ENCODE data around the gene KIF25. TPM values are rescaled to one million over a fixed set of nuclear protein-coding genes. Genes with fewer than 3 reads are reported as not detected.

Gene KIF25
- polyA plus RNA-seq, 1 donor from 2014 or later: not detected

DNA sequence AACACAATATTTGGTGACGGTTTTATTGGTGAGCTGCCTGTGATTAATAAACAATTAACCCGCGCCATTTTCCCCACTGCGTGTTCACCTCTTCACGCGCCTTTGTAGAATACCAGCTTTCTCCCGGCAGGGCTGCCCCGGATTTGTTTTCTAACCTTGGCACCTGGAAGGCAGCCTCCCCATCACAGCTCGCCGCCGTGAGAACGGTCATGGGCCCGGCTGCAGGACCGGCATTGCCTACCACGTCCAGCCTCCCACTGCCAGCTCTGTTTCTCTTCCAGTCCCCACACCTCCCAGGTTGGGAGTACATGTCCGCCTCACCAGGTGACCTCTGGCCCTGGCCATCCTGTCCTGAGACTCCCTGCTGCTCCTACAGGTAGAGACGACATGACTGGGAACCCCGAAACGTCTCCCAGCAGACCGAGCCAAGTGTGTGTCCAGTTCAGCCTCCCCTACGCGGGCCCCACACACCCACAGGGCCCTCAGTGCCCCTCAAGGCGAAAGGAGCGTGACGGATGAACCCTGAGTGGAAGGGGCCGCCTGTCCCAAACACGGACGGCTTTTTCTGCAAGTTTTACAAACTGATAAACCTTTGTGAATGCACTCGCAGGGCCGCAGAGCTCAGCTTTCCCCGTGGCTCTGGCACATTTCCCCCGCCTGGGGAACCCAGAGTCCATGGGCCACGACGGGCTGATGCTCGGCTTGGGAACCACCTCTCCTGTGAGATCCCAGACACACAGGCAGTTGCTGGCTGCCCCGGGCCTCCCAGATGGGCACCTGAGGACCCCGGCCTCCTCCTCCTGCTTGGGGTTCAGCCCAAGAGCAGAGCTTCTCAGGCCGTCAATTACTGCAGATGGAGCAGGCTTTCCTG, 55.9 kb downstream of the KIF25 start:
- Histone ChIP-seq H3K9me3 (ENCODE audit: low read length) (no peaks in the 10 kb centered on the region), H3K36me3 (ENCODE audit: insufficient read depth, low read length) (no peaks in the 10 kb centered on the region), H3F3A (ENCODE audit: insufficient read depth, low read length, poor library complexity, severe bottlenecking) (no peaks in the 10 kb centered on the region), H3K79me2 (replicated peaks; ENCODE audit: insufficient read depth, low read length) (no peaks in the 10 kb centered on the region), H3K9ac (ENCODE audit: low read length) (no peak overlapping the region), H3K27ac (ENCODE audit: low read length) (no peak overlapping the region), H3K9me2 (ENCODE audit: insufficient read depth, low read length) (no peaks in the 10 kb centered on the region), H3K4me3 (ENCODE audit: low read length) (no peak overlapping the region), H3K27me3 (ENCODE audit: insufficient read depth, low read depth, low read length) (no peaks in the 10 kb centered on the region), H3K4me2 (ENCODE audit: low read length) (no peak overlapping the region), H4K20me1 (ENCODE audit: insufficient read depth) (no peaks in the 10 kb centered on the region), H2AFZ (ENCODE audit: low read depth, low read length) (no peak overlapping the region)
- TF ChIP-seq RAD21 (conservative IDR thresholded peaks at IDR 0.05) (no peak), SMC3 (conservative IDR thresholded peaks at IDR 0.05; ENCODE audit: poor library complexity) (no peak), TAF1 (IDR thresholded peaks at IDR 0.05; ENCODE audit: low read depth) (no peak), MXI1 (conservative IDR thresholded peaks at IDR 0.05; ENCODE audit: poor library complexity, severe bottlenecking) (no peak), EP300 (conservative IDR thresholded peaks at IDR 0.05; ENCODE audit: poor library complexity, severe bottlenecking) (no peak), EZH2 (IDR thresholded peaks at IDR 0.05; ENCODE audit: borderline replicate concordance, insufficient read depth, low read length, poor library complexity, severe bottlenecking) (no peak)
- TF ChIP-seq, protein P1, sequence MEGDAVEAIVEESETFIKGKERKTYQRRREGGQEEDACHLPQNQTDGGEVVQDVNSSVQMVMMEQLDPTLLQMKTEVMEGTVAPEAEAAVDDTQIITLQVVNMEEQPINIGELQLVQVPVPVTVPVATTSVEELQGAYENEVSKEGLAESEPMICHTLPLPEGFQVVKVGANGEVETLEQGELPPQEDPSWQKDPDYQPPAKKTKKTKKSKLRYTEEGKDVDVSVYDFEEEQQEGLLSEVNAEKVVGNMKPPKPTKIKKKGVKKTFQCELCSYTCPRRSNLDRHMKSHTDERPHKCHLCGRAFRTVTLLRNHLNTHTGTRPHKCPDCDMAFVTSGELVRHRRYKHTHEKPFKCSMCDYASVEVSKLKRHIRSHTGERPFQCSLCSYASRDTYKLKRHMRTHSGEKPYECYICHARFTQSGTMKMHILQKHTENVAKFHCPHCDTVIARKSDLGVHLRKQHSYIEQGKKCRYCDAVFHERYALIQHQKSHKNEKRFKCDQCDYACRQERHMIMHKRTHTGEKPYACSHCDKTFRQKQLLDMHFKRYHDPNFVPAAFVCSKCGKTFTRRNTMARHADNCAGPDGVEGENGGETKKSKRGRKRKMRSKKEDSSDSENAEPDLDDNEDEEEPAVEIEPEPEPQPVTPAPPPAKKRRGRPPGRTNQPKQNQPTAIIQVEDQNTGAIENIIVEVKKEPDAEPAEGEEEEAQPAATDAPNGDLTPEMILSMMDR (IDR thresholded peaks at IDR 0.05; ENCODE audit: poor library complexity, severe bottlenecking): no peak
- TF ChIP-seq, protein P2, sequence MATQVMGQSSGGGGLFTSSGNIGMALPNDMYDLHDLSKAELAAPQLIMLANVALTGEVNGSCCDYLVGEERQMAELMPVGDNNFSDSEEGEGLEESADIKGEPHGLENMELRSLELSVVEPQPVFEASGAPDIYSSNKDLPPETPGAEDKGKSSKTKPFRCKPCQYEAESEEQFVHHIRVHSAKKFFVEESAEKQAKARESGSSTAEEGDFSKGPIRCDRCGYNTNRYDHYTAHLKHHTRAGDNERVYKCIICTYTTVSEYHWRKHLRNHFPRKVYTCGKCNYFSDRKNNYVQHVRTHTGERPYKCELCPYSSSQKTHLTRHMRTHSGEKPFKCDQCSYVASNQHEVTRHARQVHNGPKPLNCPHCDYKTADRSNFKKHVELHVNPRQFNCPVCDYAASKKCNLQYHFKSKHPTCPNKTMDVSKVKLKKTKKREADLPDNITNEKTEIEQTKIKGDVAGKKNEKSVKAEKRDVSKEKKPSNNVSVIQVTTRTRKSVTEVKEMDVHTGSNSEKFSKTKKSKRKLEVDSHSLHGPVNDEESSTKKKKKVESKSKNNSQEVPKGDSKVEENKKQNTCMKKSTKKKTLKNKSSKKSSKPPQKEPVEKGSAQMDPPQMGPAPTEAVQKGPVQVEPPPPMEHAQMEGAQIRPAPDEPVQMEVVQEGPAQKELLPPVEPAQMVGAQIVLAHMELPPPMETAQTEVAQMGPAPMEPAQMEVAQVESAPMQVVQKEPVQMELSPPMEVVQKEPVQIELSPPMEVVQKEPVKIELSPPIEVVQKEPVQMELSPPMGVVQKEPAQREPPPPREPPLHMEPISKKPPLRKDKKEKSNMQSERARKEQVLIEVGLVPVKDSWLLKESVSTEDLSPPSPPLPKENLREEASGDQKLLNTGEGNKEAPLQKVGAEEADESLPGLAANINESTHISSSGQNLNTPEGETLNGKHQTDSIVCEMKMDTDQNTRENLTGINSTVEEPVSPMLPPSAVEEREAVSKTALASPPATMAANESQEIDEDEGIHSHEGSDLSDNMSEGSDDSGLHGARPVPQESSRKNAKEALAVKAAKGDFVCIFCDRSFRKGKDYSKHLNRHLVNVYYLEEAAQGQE (IDR thresholded peaks at IDR 0.05; ENCODE audit: borderline replicate concordance): no peak

DNA sequence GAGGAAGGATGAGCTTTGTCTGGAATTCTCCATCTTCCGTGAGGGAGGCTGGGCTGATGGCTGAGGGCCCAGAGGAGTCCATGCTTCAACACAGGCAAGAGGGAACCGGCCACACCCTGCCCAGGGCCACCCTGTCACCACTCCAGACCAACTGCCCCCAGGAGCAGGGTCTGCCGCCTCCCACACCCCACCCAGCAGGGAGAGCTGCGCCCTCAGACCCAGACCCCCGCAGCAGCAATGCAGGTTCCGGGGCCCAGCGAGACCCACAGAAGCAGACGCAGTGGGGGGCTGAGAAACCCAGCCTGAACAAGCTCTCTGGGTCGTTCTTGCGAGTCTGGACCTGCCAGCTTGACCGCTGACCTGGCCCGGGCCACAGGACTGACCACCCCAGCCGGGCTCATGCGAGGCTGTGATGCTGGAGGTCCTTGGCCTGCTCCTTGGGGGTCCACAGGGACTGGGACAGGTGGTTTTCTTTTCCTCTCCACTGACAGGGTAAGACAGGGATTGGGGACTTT, 56.5 kb downstream of the KIF25 start:
- H2AFZ ChIP-seq (ENCODE audit: low read depth, low read length): no peak overlapping the region

More for the DNA sequence above, 56.5 kb downstream of the KIF25 start:
- H3K9me2 ChIP-seq (ENCODE audit: insufficient read depth, low read length): no peaks in the 10 kb centered on the region
- H3K4me3 ChIP-seq (ENCODE audit: low read length): no peak overlapping the region
- no peaks in the 10 kb centered on the region for H3F3A ChIP-seq (ENCODE audit: insufficient read depth, low read length, poor library complexity, severe bottlenecking)
- H3K9ac ChIP-seq (ENCODE audit: low read length): no peak overlapping the region
- H3K27ac ChIP-seq (ENCODE audit: low read length): no peak overlapping the region
- no peaks in the 10 kb centered on the region for H3K27me3 ChIP-seq (ENCODE audit: insufficient read depth, low read depth, low read length)
- H4K20me1 ChIP-seq (ENCODE audit: insufficient read depth): no peaks in the 10 kb centered on the region
- no peaks in the 10 kb centered on the region for H3K36me3 ChIP-seq (ENCODE audit: insufficient read depth, low read length)
- H3K4me2 ChIP-seq (ENCODE audit: low read length): no peak overlapping the region
- no peak for TF ChIP-seq MXI1 (conservative IDR thresholded peaks at IDR 0.05; ENCODE audit: poor library complexity, severe bottlenecking)
- H3K79me2 ChIP-seq (replicated peaks; ENCODE audit: insufficient read depth, low read length): no peaks in the 10 kb centered on the region
- no peaks in the 10 kb centered on the region for H3K9me3 ChIP-seq (ENCODE audit: low read length)
